ENCODE measurements around the gene PPARA. TPM values are rescaled to one million over a fixed set of nuclear protein-coding genes. Genes with fewer than 3 reads are reported as not detected.

Gene PPARA
- total and polyA plus RNA-seq, 7 donors: 11.0 to 55.8 (median 37.3) TPM

GRCh38 chr22:46162771-46163556, 12.6 kb downstream of the PPARA start:
- ATAC-seq: no peak
- WGBS, 3 donors: 44 to 53% (median 49%) methylated on average over 17 of the region's 17 CpGs
- H3K27me3 ChIP-seq (ENCODE audit: insufficient read depth in 3 of 3, low read length in 2 of 3): no peaks in the 10 kb centered on the region
- intact Hi-C loops (cut with DNase I): no loop called here
- no peak for TF ChIP-seq CTCF (IDR thresholded peaks at IDR 0.05)
- no peaks in the 10 kb centered on the region for H3K9me3 ChIP-seq
- no peak for DNase-seq
- peaks cover 0 to 11% of the 10 kb centered on the region in 2 donors for H3K36me3 ChIP-seq (ENCODE audit: insufficient read depth in 1 of 2, low read depth in 1 of 2)
- H3K4me3 ChIP-seq: no peak overlapping the region
- peaks cover 13% of the 10 kb centered on the region for H3K4me1 ChIP-seq
- no peak overlapping the region for H3K27ac ChIP-seq

GRCh38 chr22:46163557-46163888, 13.2 kb downstream of the PPARA start:
- no peak for ATAC-seq

GRCh38 chr22:46165977-46166376, 15.7 kb downstream of the PPARA start:
- Histone ChIP-seq H3K27me3 (ENCODE audit: insufficient read depth in 3 of 3, low read length in 2 of 3) (no peaks in the 10 kb centered on the region), H3K36me3 (ENCODE audit: insufficient read depth in 1 of 2, low read depth in 1 of 2) (peaks cover 0 to under 1% of the 10 kb centered on the region in 2 donors), H3K9me3 (no peaks in the 10 kb centered on the region), H3K4me3 (no peak overlapping the region), H3K27ac (no peak overlapping the region), H3K4me1 (peaks cover 6% of the 10 kb centered on the region)
- TF ChIP-seq CTCF (IDR thresholded peaks at IDR 0.05): no peak
- WGBS, 3 donors: 81 to 90% (median 81%) methylated on average over 3 of the region's 3 CpGs
- ATAC-seq (no peak), DNase-seq (no peak)
- intact Hi-C loops (cut with DNase I): no loop called here

More at GRCh38 chr22:46163557-46163888, 13.2 kb downstream of the PPARA start:
- Histone ChIP-seq H3K4me3 (no peak overlapping the region), H3K27ac (no peak overlapping the region), H3K9me3 (no peaks in the 10 kb centered on the region), H3K4me1 (peaks cover 8% of the 10 kb centered on the region), H3K36me3 (ENCODE audit: insufficient read depth in 1 of 2, low read depth in 1 of 2) (peaks cover 0 to 11% of the 10 kb centered on the region in 2 donors), H3K27me3 (ENCODE audit: insufficient read depth in 3 of 3, low read length in 2 of 3) (no peaks in the 10 kb centered on the region)
- TF ChIP-seq CTCF (IDR thresholded peaks at IDR 0.05): no peak
- DNase-seq: no peak
- WGBS, 3 donors: 69 to 76% (median 74%) methylated on average over 11 of the region's 11 CpGs
- intact Hi-C loops (cut with DNase I): no loop called here

- Histone ChIP-seq H3K27ac (no peak overlapping the region), H3K36me3 (ENCODE audit: insufficient read depth in 1 of 2, low read depth in 1 of 2) (no peaks in the 10 kb centered on the region), H3K27me3 (ENCODE audit: insufficient read depth in 3 of 3, low read length in 2 of 3) (no peaks in the 10 kb centered on the region), H3K4me1 (peaks cover 32% of the 10 kb centered on the region), H3K4me3 (no peak overlapping the region), H3K9me3 (no peaks in the 10 kb centered on the region)
- 42 to 72% (median 67%) methylated on average over 1 of the region's 1 CpG for WGBS, 3 donors
- intact Hi-C loops (cut with DNase I): no loop called here
- no peak for TF ChIP-seq CTCF (IDR thresholded peaks at IDR 0.05)
- ATAC-seq (no peak), DNase-seq (no peak)
Observed at GRCh38 chr22:46169628-46170027, 19.3 kb downstream of the PPARA start.

- no peak for DNase-seq
- H3K4me3 ChIP-seq: no peak overlapping the region
- H3K9me3 ChIP-seq: no peaks in the 10 kb centered on the region
- peak overlapping the region; percentile 67 for H3K27ac ChIP-seq
- peaks cover 32% of the 10 kb centered on the region for H3K4me1 ChIP-seq
- no peaks in the 10 kb centered on the region for H3K27me3 ChIP-seq (ENCODE audit: insufficient read depth in 3 of 3, low read length in 2 of 3)
- peaks cover 0 to 5% of the 10 kb centered on the region in 2 donors for H3K36me3 ChIP-seq (ENCODE audit: insufficient read depth in 1 of 2, low read depth in 1 of 2)
- intact Hi-C loops (cut with DNase I): no loop called here
- ATAC-seq: peak; percentile 23 to 36 (median 28)
- WGBS, 3 donors: 76 to 90% (median 80%) methylated on average over 8 of the region's 8 CpGs
- no peak for TF ChIP-seq CTCF (IDR thresholded peaks at IDR 0.05)
Observed at GRCh38 chr22:46171940-46172339, 21.6 kb downstream of the PPARA start.

Measured in psoas muscle (tissue), 8 donors.